ENCODE measurements around the gene PDE2A. TPM values are rescaled to one million over a fixed set of nuclear protein-coding genes. Genes with fewer than 3 reads are reported as not detected.
A peak's percentile ranks its signal among the peaks of the same experiment; 100 is the strongest.

The PDE2A gene
- total and polyA plus RNA-seq, 9 donors: 8.3 to 44.0 (median 12.8) TPM

DNA sequence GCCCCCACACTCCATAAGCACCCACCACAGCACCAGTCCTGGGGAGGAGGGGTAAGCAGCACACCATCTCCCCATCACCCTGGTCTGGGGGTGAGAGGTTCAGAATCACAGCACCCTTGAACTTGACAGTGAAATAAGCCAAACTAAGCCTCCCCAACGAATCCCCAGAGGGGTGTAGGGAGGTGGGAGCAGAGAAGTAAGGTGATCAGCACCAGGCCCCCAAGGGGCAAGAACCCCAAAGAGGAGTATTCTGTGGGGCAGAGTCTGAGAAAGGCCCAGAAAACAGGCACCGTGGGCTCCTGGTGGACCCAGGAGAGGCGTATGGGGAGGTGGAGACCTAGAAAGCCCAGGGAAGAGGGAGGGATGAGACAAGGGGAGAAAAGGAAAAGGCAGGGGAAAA lies 47.1 kb upstream of the PDE2A start:
- WGBS, 3 donors: 0 to 6% (median 1%) methylated on average over 3 of the region's 3 CpGs
- DNase-seq: no peak
- Histone ChIP-seq H3K4me3 (peak overlapping the region; percentile 72), H3K36me3 (no peaks in the 10 kb centered on the region), H3K27me3 (no peaks in the 10 kb centered on the region), H3K4me1 (ENCODE audit: insufficient read depth) (peaks cover 29% of the 10 kb centered on the region), H3K27ac (peak overlapping the region in 1 of 2 donors; percentile 84), H3K9me3 (no peaks in the 10 kb centered on the region)
- TF ChIP-seq, protein P1, sequence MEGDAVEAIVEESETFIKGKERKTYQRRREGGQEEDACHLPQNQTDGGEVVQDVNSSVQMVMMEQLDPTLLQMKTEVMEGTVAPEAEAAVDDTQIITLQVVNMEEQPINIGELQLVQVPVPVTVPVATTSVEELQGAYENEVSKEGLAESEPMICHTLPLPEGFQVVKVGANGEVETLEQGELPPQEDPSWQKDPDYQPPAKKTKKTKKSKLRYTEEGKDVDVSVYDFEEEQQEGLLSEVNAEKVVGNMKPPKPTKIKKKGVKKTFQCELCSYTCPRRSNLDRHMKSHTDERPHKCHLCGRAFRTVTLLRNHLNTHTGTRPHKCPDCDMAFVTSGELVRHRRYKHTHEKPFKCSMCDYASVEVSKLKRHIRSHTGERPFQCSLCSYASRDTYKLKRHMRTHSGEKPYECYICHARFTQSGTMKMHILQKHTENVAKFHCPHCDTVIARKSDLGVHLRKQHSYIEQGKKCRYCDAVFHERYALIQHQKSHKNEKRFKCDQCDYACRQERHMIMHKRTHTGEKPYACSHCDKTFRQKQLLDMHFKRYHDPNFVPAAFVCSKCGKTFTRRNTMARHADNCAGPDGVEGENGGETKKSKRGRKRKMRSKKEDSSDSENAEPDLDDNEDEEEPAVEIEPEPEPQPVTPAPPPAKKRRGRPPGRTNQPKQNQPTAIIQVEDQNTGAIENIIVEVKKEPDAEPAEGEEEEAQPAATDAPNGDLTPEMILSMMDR (IDR thresholded peaks at IDR 0.05): no peak
- TF ChIP-seq EP300 (IDR thresholded peaks at IDR 0.05) (no peak), POLR2A (IDR thresholded peaks at IDR 0.05) (no peak)
- intact Hi-C loops (cut with DNase I): loop anchor here (5.0 to 10.0 kb wide), 4 partner anchors 71 to 524 kb away; partner anchors contain the start of gene STARD10 (in 2 of the 4)

GRCh38 chr11:72720784-72721183 lies 46.6 kb upstream of the PDE2A start:
- H3K9me3 ChIP-seq: no peaks in the 10 kb centered on the region
- H3K27ac ChIP-seq: peak overlapping the region in 1 of 2 donors; percentile 84
- WGBS, 3 donors: 44 to 52% (median 47%) methylated on average over 4 of the region's 4 CpGs
- H3K4me3 ChIP-seq: peak overlapping the region; percentile 72
- no peaks in the 10 kb centered on the region for H3K27me3 ChIP-seq
- H3K4me1 ChIP-seq (ENCODE audit: insufficient read depth): peaks cover 29% of the 10 kb centered on the region
- intact Hi-C loops (cut with DNase I): loop anchor here (5.0 to 10.0 kb wide), 4 partner anchors 72 to 524 kb away; partner anchors contain the start of gene STARD10 (in 2 of the 4)
- no peak for DNase-seq
- TF ChIP-seq EP300 (IDR thresholded peaks at IDR 0.05): no peak
- TF ChIP-seq, protein P1 (IDR thresholded peaks at IDR 0.05): no peak
- no peak for TF ChIP-seq POLR2A (IDR thresholded peaks at IDR 0.05)
- H3K36me3 ChIP-seq: no peaks in the 10 kb centered on the region

GRCh38 chr11:72720047-72720446 lies 45.8 kb upstream of the PDE2A start:
- no peaks in the 10 kb centered on the region for H3K9me3 ChIP-seq
- H3K27me3 ChIP-seq: no peaks in the 10 kb centered on the region
- H3K4me3 ChIP-seq: peak overlapping the region; percentile 72
- intact Hi-C loops (cut with DNase I): loop anchor here (5.0 to 10.0 kb wide), 4 partner anchors 72 to 525 kb away; partner anchors contain the start of gene STARD10 (in 2 of the 4)
- peak overlapping the region in 1 of 2 donors; percentile 84 for H3K27ac ChIP-seq
- H3K4me1 ChIP-seq (ENCODE audit: insufficient read depth): peaks cover 29% of the 10 kb centered on the region
- DNase-seq: no peak
- H3K36me3 ChIP-seq: no peaks in the 10 kb centered on the region
- WGBS, 3 donors: 51 to 64% (median 59%) methylated on average over 3 of the region's 3 CpGs
- TF ChIP-seq EP300 (IDR thresholded peaks at IDR 0.05) (no peak), POLR2A (IDR thresholded peaks at IDR 0.05) (no peak)
- TF ChIP-seq, protein P1 (IDR thresholded peaks at IDR 0.05): no peak

DNA sequence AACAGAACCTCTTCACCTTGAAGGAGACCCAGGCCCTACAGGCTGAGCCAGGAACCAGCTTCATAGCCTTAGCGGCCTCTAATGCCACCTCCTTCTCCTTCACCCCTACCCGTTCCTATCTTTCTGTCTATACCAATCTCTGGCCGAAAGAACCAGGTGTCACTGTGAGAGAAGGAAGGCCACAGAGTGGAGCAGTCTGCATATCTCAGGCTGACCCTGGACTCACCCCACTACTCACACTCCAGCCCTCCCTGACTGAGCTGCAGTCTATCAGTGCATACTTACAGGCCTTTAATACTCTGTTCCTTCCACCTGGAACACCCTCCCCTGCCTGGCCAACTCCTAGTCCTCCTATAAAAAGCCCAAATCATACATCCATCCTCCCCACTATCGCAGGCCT lies 45.3 kb upstream of the PDE2A start:
- H3K9me3 ChIP-seq: no peaks in the 10 kb centered on the region
- DNase-seq: no peak
- H3K36me3 ChIP-seq: no peaks in the 10 kb centered on the region
- H3K4me1 ChIP-seq (ENCODE audit: insufficient read depth): peaks cover 29% of the 10 kb centered on the region
- WGBS, 3 donors: 63 to 74% (median 72%) methylated on average over 4 of the region's 4 CpGs
- peak overlapping the region in 1 of 2 donors; percentile 84 for H3K27ac ChIP-seq
- intact Hi-C loops (cut with DNase I): no loop called here
- H3K27me3 ChIP-seq: no peaks in the 10 kb centered on the region
- H3K4me3 ChIP-seq: no peak overlapping the region
- no peak for TF ChIP-seq POLR2A (IDR thresholded peaks at IDR 0.05)
- TF ChIP-seq, protein P1 (IDR thresholded peaks at IDR 0.05): no peak
- TF ChIP-seq EP300 (IDR thresholded peaks at IDR 0.05): no peak
